ENCODE measurements around the gene TMEM219. TPM values are rescaled to one million over a fixed set of nuclear protein-coding genes. Genes with fewer than 3 reads are reported as not detected.

Gene TMEM219
- total RNA-seq, 3 donors from 2014 or later (not counting 1 experiment from before 2014, with no cell fraction given): 50.2 to 69.5 (median 50.8) TPM

DNA sequence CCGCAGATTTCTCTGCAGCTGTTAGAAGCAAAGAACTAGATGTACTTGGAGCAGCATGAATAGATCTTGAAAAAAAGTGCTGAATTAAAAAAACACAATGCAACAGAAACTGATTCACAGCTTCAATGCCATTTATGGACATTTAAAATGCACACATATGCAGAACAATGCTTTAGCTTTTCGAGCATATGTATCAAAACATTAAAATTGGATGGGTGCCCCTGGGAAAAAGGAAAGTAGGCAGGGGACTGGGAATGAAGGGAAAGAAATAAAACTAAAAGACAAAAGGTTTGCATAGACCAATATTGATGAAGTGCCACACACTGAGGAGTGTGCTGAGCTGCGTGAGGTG, 40.9 kb upstream of the TMEM219 start:
- H3K36me3 ChIP-seq (ENCODE audit: control insufficient read depth, insufficient read depth, low read length): peaks cover 44% of the 10 kb centered on the region

DNA sequence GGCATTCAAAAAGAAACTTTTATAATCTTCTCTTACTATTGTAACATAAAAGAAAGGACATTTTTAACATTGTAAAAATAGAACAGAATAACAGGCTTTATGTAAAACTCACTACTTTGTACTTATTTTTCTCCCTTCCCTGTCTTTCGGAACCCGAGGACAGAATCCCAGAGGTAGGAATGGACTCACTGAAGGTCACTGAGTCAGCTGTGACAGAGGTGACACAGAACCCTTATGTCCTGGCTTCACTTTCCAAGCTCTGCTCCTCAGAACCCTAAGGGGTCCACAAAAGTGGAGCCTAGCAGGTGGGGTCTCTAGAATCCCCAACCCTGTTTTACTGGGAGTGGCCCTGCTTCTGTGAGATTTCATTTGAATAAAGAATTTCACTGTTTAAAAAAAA, 39.6 kb upstream of the TMEM219 start:
- WGBS (ENCODE audit: insufficient coverage): 97% methylated on average over 2 of the region's 2 CpGs
- H3K4me1 Mint-ChIP-seq: peaks cover 34 to 45% of the 10 kb centered on the region in 2 donors
- no peak overlapping the region for H3K27ac Mint-ChIP-seq
- no peak for DNase-seq
- Histone ChIP-seq H3K27ac (ENCODE audit: low read length) (no peak overlapping the region), H3K9me3 (ENCODE audit: control insufficient read depth, insufficient read depth, low read length) (no peaks in the 10 kb centered on the region), H3K36me3 (ENCODE audit: control insufficient read depth, insufficient read depth, low read length) (peaks cover 36% of the 10 kb centered on the region), H3K4me1 (ENCODE audit: control insufficient read depth, insufficient read depth, low read length) (peaks cover 21% of the 10 kb centered on the region), H3K27me3 (ENCODE audit: control insufficient read depth, insufficient read depth, low read length) (no peaks in the 10 kb centered on the region), H3K4me3 (ENCODE audit: low read length) (no peak overlapping the region)
- intact Hi-C loops (cut with micrococcal nuclease): no loop called here
- peak overlapping the region; percentile 67 for H3K4me3 Mint-ChIP-seq
- no peak for ATAC-seq
- H3K27me3 Mint-ChIP-seq (ENCODE audit: low read depth in 2 of 2): no peaks in the 10 kb centered on the region
- TF ChIP-seq, protein P1, sequence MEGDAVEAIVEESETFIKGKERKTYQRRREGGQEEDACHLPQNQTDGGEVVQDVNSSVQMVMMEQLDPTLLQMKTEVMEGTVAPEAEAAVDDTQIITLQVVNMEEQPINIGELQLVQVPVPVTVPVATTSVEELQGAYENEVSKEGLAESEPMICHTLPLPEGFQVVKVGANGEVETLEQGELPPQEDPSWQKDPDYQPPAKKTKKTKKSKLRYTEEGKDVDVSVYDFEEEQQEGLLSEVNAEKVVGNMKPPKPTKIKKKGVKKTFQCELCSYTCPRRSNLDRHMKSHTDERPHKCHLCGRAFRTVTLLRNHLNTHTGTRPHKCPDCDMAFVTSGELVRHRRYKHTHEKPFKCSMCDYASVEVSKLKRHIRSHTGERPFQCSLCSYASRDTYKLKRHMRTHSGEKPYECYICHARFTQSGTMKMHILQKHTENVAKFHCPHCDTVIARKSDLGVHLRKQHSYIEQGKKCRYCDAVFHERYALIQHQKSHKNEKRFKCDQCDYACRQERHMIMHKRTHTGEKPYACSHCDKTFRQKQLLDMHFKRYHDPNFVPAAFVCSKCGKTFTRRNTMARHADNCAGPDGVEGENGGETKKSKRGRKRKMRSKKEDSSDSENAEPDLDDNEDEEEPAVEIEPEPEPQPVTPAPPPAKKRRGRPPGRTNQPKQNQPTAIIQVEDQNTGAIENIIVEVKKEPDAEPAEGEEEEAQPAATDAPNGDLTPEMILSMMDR (IDR thresholded peaks at IDR 0.05): no peak
- H3K36me3 Mint-ChIP-seq: peaks cover 10% of the 10 kb centered on the region
- no peaks in the 10 kb centered on the region for H3K9me3 Mint-ChIP-seq

More for the DNA sequence above, 40.9 kb upstream of the TMEM219 start:
- Mint-ChIP-seq H3K36me3 (peaks cover 10% of the 10 kb centered on the region), H3K27me3 (ENCODE audit: low read depth in 2 of 2) (no peaks in the 10 kb centered on the region), H3K27ac (no peak overlapping the region), H3K4me3 (peak overlapping the region; percentile 22), H3K9me3 (no peaks in the 10 kb centered on the region), H3K4me1 (peaks cover 24 to 32% of the 10 kb centered on the region in 2 donors)
- WGBS (ENCODE audit: insufficient coverage): 100% methylated on average over 3 of the region's 3 CpGs
- Histone ChIP-seq H3K27ac (ENCODE audit: low read length) (no peak overlapping the region), H3K4me1 (ENCODE audit: control insufficient read depth, insufficient read depth, low read length) (peaks cover 11% of the 10 kb centered on the region), H3K4me3 (ENCODE audit: low read length) (no peak overlapping the region), H3K27me3 (ENCODE audit: control insufficient read depth, insufficient read depth, low read length) (no peaks in the 10 kb centered on the region), H3K9me3 (ENCODE audit: control insufficient read depth, insufficient read depth, low read length) (no peaks in the 10 kb centered on the region)
- no peak for DNase-seq
- ATAC-seq: no peak
- intact Hi-C loops (cut with micrococcal nuclease): no loop called here
- TF ChIP-seq, protein P1 (IDR thresholded peaks at IDR 0.05): no peak

DNA sequence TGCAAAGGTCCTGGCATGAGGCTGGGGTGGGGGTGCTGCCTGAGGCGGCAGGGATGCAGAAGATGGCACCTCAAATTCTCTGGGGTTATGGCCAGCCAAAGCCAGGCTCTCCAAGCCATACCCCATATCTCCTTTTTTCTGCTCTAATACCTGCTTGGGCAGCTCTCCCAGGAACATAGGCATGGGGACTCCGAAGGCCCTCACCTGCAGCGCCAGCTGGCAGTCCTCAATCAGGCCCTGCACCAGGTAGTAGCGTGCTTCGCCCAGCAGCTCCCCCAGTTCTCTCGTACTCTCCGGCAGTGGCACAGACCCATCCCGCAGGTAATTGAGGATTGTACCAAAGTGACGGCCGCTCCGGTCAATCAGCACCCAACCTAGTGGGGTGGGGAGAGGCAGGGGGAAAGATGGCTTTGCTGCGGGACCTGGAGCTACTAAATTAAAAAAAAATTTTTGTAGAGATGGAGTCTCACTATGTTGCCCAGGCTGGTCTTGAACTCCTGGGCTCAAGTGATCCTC, 38.8 kb upstream of the TMEM219 start:
- DNase-seq (no peak), ATAC-seq (no peak)
- H3K9me3 ChIP-seq (ENCODE audit: control insufficient read depth, insufficient read depth, low read length): no peaks in the 10 kb centered on the region
- Mint-ChIP-seq H3K4me1 (peaks cover 34 to 49% of the 10 kb centered on the region in 2 donors), H3K9me3 (no peaks in the 10 kb centered on the region), H3K27ac (no peak overlapping the region), H3K4me3 (peak overlapping the region; percentile 67), H3K27me3 (ENCODE audit: low read depth in 2 of 2) (no peaks in the 10 kb centered on the region), H3K36me3 (peaks cover 10% of the 10 kb centered on the region)
- H3K27me3 ChIP-seq (ENCODE audit: control insufficient read depth, insufficient read depth, low read length): no peaks in the 10 kb centered on the region
- peaks cover 21% of the 10 kb centered on the region for H3K4me1 ChIP-seq (ENCODE audit: control insufficient read depth, insufficient read depth, low read length)
- 98% methylated on average over 12 of the region's 12 CpGs for WGBS (ENCODE audit: insufficient coverage)
- intact Hi-C loops (cut with micrococcal nuclease): no loop called here
- H3K4me3 ChIP-seq (ENCODE audit: low read length): no peak overlapping the region
- no peak overlapping the region for H3K27ac ChIP-seq (ENCODE audit: low read length)
- TF ChIP-seq, protein P1 (IDR thresholded peaks at IDR 0.05): no peak
- peaks cover 32% of the 10 kb centered on the region for H3K36me3 ChIP-seq (ENCODE audit: control insufficient read depth, insufficient read depth, low read length)

Data from natural killer cell (primary cell).